Esophagus mucosa (tissue), 1 donor: ENCODE measurements around the gene PPP4R2. TPM values are rescaled to one million over a fixed set of nuclear protein-coding genes. Genes with fewer than 3 reads are reported as not detected.

Experiments
- total RNA-seq: library from RNA; stranded (reverse); gene quantifications from one replicate; pipeline ENCODE4 v1.2.4, GENCODE V29; 2023
- donor health status: DM: yes; HTN: yes; CAD: no.

Gene PPP4R2
- total RNA-seq, 1 donor from 2014 or later: 44.5 TPM

Other genes starting within 250 kb of the PPP4R2 start
- gene SHQ1, start 148.4 kb upstream of the PPP4R2 start, total RNA-seq: 16.7 TPM
- gene GXYLT2, start 108.8 kb upstream of the PPP4R2 start, total RNA-seq: 2.2 TPM
- 2.1 TPM for gene EBLN2, start 64.8 kb downstream of the PPP4R2 start, total RNA-seq